GM12801 (cell line): ENCODE data around the gene CD53.

Experiments used
- TF ChIP-seq, protein P1 (sequence below): IDR thresholded peaks from one replicate; pipeline ENCODE4 v1.5.1; 2011; ENCODE audit warnings: control low read depth; ENCODE audit not compliant: insufficient read length; ENCODE audit errors: extremely low read depth

CD53 gene

DNA sequence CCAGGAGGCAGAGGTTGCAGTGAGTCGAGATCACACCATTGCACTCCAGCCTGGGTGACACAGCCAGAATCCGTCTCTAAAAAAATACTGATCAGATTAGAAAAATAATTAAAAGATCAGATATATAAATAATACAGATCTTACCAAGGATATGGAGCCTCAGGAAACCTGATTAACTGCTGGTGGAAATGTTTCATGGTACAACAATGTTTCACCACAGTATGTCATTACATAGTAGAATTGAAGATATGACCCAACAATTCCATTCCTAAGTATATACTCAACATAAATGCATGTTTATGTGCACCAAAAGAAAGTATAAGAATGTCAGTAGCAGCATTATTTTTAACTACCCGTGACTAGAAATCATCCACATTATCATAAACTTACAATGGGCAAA is 41.7 kb downstream of the CD53 start:
- TF ChIP-seq, protein P1, sequence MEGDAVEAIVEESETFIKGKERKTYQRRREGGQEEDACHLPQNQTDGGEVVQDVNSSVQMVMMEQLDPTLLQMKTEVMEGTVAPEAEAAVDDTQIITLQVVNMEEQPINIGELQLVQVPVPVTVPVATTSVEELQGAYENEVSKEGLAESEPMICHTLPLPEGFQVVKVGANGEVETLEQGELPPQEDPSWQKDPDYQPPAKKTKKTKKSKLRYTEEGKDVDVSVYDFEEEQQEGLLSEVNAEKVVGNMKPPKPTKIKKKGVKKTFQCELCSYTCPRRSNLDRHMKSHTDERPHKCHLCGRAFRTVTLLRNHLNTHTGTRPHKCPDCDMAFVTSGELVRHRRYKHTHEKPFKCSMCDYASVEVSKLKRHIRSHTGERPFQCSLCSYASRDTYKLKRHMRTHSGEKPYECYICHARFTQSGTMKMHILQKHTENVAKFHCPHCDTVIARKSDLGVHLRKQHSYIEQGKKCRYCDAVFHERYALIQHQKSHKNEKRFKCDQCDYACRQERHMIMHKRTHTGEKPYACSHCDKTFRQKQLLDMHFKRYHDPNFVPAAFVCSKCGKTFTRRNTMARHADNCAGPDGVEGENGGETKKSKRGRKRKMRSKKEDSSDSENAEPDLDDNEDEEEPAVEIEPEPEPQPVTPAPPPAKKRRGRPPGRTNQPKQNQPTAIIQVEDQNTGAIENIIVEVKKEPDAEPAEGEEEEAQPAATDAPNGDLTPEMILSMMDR: no peak

DNA sequence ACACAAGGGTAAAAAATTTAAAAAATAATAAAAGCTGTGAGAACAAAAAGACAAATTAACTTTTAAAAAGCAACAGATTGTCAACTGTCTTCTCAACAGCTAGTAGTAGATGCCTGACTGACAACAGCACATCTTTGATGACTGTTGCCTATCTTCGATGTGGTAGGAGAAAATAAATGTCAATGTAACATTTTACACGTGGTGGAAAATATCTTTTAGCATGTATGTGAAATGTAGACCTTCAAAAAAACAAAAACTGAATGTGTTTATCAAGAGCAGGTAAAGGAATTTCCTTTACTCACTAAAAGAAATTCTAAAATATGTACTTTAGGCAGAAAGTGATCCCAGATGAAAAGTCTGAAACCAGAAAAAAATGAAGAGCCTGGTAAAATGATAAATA is 42.9 kb downstream of the CD53 start:
- TF ChIP-seq, protein P1: no peak

DNA sequence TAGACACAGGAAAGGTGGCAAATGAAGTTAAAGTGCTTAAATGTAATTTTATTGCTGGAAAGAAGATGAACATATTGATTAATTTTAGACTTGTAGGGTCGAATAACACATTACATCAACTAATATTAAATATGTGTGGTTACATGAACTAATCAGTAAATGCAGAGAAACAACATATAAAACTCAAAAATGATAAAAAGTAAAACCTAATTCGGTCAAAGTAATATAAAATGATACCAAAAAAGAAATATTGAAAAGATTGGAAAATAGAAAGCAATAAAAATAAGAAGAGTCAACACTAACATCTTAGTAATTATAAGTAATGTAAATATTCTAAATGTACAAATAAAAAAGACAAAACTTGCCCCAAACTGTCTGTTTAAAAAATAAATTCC is 43.3 kb downstream of the CD53 start:
- TF ChIP-seq, protein P1: no peak

DNA sequence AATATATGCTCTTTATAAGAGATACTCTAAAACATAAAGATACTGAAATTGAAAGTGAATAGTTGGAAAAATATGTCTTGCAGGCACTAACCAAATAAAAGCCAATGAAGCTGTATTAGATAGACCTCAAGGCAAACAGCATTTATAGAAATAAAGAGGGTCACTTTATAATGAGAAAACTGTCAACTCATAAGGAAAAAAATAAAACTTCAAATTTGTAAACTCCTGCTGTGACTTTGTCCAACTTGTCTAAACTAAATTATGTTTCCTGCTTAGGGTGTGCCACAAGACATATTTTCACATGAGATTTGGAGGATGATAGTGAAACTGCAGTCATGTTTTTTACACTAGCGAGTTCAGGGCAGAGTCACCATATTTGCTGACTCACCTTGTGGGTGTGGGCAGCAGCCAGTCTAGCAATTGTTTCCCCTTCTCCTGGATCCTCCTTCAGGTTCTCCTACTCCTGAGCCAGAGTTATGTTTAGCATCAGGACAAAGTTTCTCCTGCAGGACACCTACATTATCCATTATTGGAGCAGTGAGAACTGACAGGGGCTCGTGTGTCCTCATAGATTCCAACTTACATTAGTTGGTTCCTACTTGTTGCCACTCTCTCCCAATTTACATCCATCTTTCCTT is 43.8 kb downstream of the CD53 start:
- TF ChIP-seq, protein P1: no peak

DNA sequence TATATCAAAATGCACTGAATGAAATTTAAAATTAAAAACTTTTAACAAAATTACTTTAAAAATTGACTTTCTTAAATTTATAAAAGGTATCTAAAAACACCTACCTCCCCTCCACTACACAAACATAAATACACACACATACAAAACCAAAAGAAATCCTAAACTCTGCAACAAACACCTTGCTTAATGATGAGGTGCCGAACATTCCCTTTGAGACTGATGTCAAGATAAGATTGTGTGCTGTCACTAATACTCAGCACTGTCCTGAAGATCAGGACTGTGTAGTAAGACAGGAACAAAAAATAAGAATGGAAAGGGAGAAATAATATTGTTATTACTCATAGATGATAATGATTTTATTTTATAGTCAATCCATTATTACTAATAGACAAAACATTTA is 45.1 kb downstream of the CD53 start:
- TF ChIP-seq, protein P1: no peak

DNA sequence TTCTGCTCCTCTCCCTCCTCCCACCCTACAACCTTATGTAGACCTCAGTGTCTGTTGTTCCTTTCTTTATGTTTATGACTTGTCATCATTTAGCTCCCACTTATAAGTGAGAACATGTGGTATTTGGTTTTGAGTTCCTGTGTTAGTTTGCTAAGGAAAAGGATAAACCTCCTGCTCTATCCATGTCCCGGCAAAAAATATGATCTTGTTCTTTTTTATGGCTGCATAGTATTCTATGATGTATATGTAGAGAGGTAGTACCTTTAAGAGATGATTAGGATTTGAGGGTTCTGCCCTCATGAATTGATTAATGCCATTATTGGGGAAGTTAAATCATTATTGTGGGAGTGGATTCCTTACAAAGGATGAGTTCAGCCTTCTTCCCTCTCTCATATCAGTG is 49.0 kb downstream of the CD53 start:
- TF ChIP-seq, protein P1: no peak

DNA sequence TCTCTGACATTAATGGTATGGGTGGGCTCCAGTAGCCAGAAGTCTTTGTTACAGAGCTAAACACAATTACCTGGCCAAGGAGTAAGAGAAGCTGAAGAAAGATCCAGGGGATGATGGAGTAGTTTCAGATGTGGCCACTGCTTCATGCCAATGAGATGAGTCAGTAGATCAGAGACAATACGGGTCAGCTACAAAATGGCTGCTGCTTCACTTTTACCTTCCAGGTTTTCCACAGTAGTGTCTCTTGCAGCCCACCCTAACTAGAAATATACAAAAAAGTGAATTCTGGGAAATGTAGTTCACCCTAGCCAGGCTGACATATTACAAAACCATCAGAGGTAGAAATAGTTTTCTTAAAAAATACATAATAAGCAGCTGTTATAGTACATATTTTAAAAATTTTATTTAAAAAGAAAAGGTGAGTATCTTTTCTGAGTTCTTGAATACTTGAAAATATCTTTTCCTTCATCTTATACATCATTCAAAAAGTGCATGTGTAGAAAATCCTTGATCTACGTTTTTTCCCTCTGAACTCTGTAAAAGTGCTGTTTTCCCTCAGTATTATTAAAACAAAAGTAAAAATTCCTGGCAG is 54.6 kb downstream of the CD53 start:
- TF ChIP-seq, protein P1: no peak
